SU-DHL-6 (cell line): ENCODE results near the gene XRCC4.

Experiments used
- H2AFZ ChIP-seq: fragments of 200-600 bp; sonication (generic); 2 replicates; pipeline ENCODE4 v1.6.1; 2014; ENCODE audit warnings: low read depth, mild to moderate bottlenecking, moderate library complexity, mixed read lengths, antibody characterized with exemption, low read length; ENCODE audit not compliant: severe bottlenecking
- H3F3A ChIP-seq: fragments of 200-600 bp; shearing (Covaris generic); 2 replicates; pipeline ENCODE4 v1.6.0; 2016; ENCODE audit warnings: antibody characterized with exemption, mild to moderate bottlenecking; ENCODE audit not compliant: insufficient read depth
- H3K27ac ChIP-seq: fragments of 200-600 bp; sonication (generic); 2 replicates; pipeline ENCODE4 v1.5.1; 2016; ENCODE audit warnings: low read depth, mild to moderate bottlenecking, low read length, moderate library complexity, mixed read lengths
- H3K27me3 ChIP-seq: fragments of 200-600 bp; sonication (generic), shearing (Covaris generic); 2 replicates; pipeline ENCODE4 v1.6.0; 2014; ENCODE audit warnings: mild to moderate bottlenecking, low read length
- H3K36me3 ChIP-seq: fragments of 200-600 bp; sonication (generic); 2 replicates; pipeline ENCODE4 v1.6.1; 2014; ENCODE audit warnings: mild to moderate bottlenecking, low read length, mixed read lengths
- H3K4me2 ChIP-seq: fragments of 300-600, 200-600 bp; shearing (Covaris generic), sonication (generic); 2 replicates; pipeline ENCODE4 v1.6.0; 2014; ENCODE audit warnings: low read length, low read depth, mild to moderate bottlenecking; ENCODE audit not compliant: poor library complexity, severe bottlenecking
- H3K4me3 ChIP-seq: fragments of 200-600 bp; sonication (generic); 2 replicates; pipeline ENCODE4 v1.5.1; 2014; ENCODE audit warnings: antibody characterized with exemption, low read length, mild to moderate bottlenecking, mixed read lengths; ENCODE audit not compliant: insufficient read depth, poor library complexity, severe bottlenecking
- H3K79me2 ChIP-seq: fragments of 200-600 bp; sonication (generic); 2 replicates; pipeline ENCODE4 v1.6.1; 2014; ENCODE audit warnings: mild to moderate bottlenecking, low read length, moderate library complexity; ENCODE audit not compliant: insufficient read depth
- H3K9ac ChIP-seq: fragments of 200-600 bp; sonication (generic); 2 replicates; pipeline ENCODE4 v1.7.0; 2014; ENCODE audit warnings: mild to moderate bottlenecking, low read length
- H3K9me2 ChIP-seq: fragments of 200-600 bp; sonication (generic); replicated peaks from 2 replicates; pipeline ENCODE4 v1.6.1; 2014; ENCODE audit warnings: low read length; ENCODE audit not compliant: insufficient read depth
- H3K9me3 ChIP-seq: fragments of 200-600 bp; sonication (generic); 2 replicates; pipeline ENCODE4 v1.6.1; 2014; ENCODE audit warnings: low read length, mixed read lengths; ENCODE audit not compliant: insufficient read depth
- H4K20me1 ChIP-seq: fragments of 200-600 bp; sonication (generic); 2 replicates; pipeline ENCODE4 v1.6.1; 2014; ENCODE audit warnings: low read depth, mild to moderate bottlenecking, antibody characterized with exemption, low read length, moderate library complexity, mixed read lengths
- EZH2phosphoT487 ChIP-seq: fragments of 200-600 bp; sonication (generic), shearing (Covaris generic); conservative IDR thresholded peaks from 2 replicates; pipeline ENCODE4 v1.6.1; 2018; ENCODE audit warnings: mild to moderate bottlenecking, antibody characterized with exemption, low read length, moderate library complexity, mixed read lengths
- TF ChIP-seq, protein P1 (sequence below): fragments of 200-600 bp; sonication (generic); IDR thresholded peaks from one replicate; pipeline ENCODE4 v1.5.1; 2017; ENCODE audit warnings: antibody characterized with exemption, mild to moderate bottlenecking, low read length, moderate library complexity; ENCODE audit not compliant: insufficient read depth, poor library complexity, severe bottlenecking

XRCC4 gene

GRCh38 chr5:83096660-83097339 is 19.5 kb downstream of the XRCC4 start:
- Histone ChIP-seq H3K4me2 (no peak overlapping the region), H3K9ac (no peak overlapping the region), H3K27ac (no peak overlapping the region), H3K27me3 (no peaks in the 10 kb centered on the region), H3K9me3 (peaks cover 11% of the 10 kb centered on the region; the same call in 1 of the 2 replicates), H3F3A (no peaks in the 10 kb centered on the region), H3K36me3 (peaks cover 8% of the 10 kb centered on the region; the same call in 1 of the 2 replicates), H3K79me2 (0 out of 2 replicates have a peak, but pooled peaks cover 13% of the 10 kb centered on the region), H2AFZ (no peak overlapping the region), H3K4me3 (no peak overlapping the region), H3K9me2 (no peaks in the 10 kb centered on the region), H4K20me1 (no peaks in the 10 kb centered on the region)
- TF ChIP-seq, protein P1, sequence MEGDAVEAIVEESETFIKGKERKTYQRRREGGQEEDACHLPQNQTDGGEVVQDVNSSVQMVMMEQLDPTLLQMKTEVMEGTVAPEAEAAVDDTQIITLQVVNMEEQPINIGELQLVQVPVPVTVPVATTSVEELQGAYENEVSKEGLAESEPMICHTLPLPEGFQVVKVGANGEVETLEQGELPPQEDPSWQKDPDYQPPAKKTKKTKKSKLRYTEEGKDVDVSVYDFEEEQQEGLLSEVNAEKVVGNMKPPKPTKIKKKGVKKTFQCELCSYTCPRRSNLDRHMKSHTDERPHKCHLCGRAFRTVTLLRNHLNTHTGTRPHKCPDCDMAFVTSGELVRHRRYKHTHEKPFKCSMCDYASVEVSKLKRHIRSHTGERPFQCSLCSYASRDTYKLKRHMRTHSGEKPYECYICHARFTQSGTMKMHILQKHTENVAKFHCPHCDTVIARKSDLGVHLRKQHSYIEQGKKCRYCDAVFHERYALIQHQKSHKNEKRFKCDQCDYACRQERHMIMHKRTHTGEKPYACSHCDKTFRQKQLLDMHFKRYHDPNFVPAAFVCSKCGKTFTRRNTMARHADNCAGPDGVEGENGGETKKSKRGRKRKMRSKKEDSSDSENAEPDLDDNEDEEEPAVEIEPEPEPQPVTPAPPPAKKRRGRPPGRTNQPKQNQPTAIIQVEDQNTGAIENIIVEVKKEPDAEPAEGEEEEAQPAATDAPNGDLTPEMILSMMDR = no peak
- no peak for TF ChIP-seq EZH2phosphoT487

DNA sequence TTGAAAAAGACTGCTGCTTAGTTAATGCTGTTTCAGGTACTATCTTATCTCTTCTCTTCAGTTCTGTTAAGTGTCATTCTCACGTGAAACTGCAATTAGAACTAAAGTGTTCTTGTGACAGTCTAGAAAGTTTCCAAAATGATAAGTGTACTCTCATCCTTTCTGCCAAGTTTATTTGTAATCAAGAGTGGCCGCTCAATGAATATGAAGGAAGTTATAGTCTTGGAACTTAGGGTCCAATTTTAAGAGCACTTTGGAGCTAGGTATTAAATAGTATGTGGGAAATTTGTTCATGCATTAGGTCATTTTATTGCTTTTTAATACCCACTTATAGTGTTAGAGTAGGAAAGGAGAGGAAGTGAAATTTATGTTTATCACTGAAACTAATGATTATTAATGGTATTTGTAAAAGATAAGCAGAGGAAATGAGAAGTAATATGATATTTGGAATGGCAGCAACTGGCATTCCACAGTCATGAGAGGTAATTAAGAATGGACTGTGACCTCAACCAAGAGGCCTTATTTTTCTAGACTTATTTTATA is 20.4 kb downstream of the XRCC4 start:
- Histone ChIP-seq H4K20me1 (no peaks in the 10 kb centered on the region), H3K79me2 (peaks cover 11% of the 10 kb centered on the region; the same call in 1 of the 2 replicates)

DNA sequence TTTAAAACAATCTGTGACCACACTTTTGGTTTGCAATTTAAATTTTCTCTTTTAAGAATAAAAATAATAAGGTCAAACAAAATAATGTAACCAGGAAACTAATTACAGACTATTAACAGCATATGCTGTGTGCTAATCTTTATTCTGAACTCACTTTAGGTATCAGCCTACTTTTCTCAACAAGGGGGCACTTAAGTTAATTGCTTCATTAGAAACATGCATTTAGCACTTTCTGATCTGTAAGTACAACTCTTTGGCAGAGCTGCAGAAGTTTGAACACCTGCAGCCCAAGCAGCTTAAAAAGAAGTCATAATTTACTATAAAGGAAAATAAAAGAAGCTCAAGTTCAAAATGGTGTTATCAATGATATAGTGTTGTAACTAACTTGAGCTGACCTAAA is 21.7 kb downstream of the XRCC4 start:
- H3K27me3 ChIP-seq = no peaks in the 10 kb centered on the region
- no peak for TF ChIP-seq EZH2phosphoT487
- no peak overlapping the region for H2AFZ ChIP-seq
- H3K79me2 ChIP-seq = peaks cover 8% of the 10 kb centered on the region; the same call in 1 of the 2 replicates
- H3K9ac ChIP-seq = no peak overlapping the region
- H3K4me3 ChIP-seq = no peak overlapping the region
- H3K4me2 ChIP-seq = no peak overlapping the region
- H4K20me1 ChIP-seq = no peaks in the 10 kb centered on the region
- no peaks in the 10 kb centered on the region for H3F3A ChIP-seq
- H3K9me3 ChIP-seq = no peaks in the 10 kb centered on the region
- H3K9me2 ChIP-seq = no peaks in the 10 kb centered on the region
- no peaks in the 10 kb centered on the region for H3K36me3 ChIP-seq
- no peak overlapping the region for H3K27ac ChIP-seq

More for the DNA sequence above, 20.4 kb downstream of the XRCC4 start:
- peaks cover 9% of the 10 kb centered on the region; the same call in 1 of the 2 replicates for H3K9me3 ChIP-seq
- H3F3A ChIP-seq = no peaks in the 10 kb centered on the region
- H2AFZ ChIP-seq = no peak overlapping the region
- no peak overlapping the region for H3K4me3 ChIP-seq
- H3K9me2 ChIP-seq = no peaks in the 10 kb centered on the region
- no peak overlapping the region for H3K27ac ChIP-seq
- no peak overlapping the region for H3K9ac ChIP-seq
- TF ChIP-seq, protein P1 = no peak
- no peak for TF ChIP-seq EZH2phosphoT487
- no peak overlapping the region for H3K4me2 ChIP-seq
- no peaks in the 10 kb centered on the region for H3K27me3 ChIP-seq
- H3K36me3 ChIP-seq = peaks cover 7% of the 10 kb centered on the region; the same call in 1 of the 2 replicates

DNA sequence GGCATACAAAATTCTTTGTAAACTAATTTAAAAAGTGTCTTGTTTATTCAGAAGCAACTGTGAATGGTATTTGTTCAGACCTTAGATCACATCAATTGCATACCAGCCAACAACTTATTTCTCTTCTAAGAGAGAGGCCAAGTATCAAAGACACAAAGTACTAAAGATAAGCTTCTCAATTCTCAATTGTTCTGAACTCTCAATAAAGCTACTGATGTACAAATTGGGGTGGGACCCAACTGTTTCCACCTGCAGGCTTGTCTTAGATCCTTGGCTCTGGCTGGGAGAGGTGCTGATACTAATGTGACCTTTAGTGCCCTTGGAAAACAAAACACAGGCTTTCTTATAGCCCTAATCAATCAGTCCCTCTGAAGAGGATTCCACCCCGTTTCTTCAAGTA is 22.1 kb downstream of the XRCC4 start:
- H3K36me3 ChIP-seq = no peaks in the 10 kb centered on the region
- no peak overlapping the region for H2AFZ ChIP-seq
- TF ChIP-seq, protein P1 = no peak
- no peak for TF ChIP-seq EZH2phosphoT487
- H3K9me3 ChIP-seq = no peaks in the 10 kb centered on the region
- no peak overlapping the region for H3K27ac ChIP-seq
- H3K4me3 ChIP-seq = no peak overlapping the region
- H4K20me1 ChIP-seq = no peaks in the 10 kb centered on the region
- no peak overlapping the region for H3K9ac ChIP-seq
- no peaks in the 10 kb centered on the region for H3F3A ChIP-seq
- H3K9me2 ChIP-seq = no peaks in the 10 kb centered on the region
- H3K4me2 ChIP-seq = no peak overlapping the region
- H3K27me3 ChIP-seq = no peaks in the 10 kb centered on the region
- H3K79me2 ChIP-seq = peaks cover 8% of the 10 kb centered on the region; the same call in 1 of the 2 replicates
